GM19328 (cell line): ENCODE results near the gene ABCG8.

Source experiments
- ATAC-seq: cut with Tn5 transposase; IDR thresholded peaks from one replicate; pipeline ENCODE4 v1.9.1; 2021; ENCODE audit warnings: mild to moderate bottlenecking, moderate library complexity; ENCODE audit not compliant: unreplicated experiment

The ABCG8 gene

DNA sequence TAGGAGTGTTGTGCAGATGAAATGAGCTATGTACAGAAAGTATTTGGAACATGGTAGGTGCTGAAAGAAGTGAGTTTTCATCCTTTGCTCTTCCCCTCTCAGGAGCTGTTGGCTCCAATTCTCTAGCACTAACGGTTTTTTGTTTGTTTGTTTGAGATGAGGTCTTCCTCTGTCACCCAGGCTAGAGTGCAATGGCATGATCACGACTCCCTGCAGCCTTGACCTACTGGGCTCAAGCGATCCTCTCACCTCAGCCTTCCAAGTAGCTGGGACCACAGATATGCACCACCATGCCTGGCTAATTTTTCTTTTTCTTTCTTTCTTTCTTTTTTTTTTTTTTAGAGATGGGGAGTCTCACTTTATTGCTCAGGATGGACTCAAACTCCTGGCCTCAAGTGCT, 12.9 kb upstream of the ABCG8 start:
- ATAC-seq, result no peak

DNA sequence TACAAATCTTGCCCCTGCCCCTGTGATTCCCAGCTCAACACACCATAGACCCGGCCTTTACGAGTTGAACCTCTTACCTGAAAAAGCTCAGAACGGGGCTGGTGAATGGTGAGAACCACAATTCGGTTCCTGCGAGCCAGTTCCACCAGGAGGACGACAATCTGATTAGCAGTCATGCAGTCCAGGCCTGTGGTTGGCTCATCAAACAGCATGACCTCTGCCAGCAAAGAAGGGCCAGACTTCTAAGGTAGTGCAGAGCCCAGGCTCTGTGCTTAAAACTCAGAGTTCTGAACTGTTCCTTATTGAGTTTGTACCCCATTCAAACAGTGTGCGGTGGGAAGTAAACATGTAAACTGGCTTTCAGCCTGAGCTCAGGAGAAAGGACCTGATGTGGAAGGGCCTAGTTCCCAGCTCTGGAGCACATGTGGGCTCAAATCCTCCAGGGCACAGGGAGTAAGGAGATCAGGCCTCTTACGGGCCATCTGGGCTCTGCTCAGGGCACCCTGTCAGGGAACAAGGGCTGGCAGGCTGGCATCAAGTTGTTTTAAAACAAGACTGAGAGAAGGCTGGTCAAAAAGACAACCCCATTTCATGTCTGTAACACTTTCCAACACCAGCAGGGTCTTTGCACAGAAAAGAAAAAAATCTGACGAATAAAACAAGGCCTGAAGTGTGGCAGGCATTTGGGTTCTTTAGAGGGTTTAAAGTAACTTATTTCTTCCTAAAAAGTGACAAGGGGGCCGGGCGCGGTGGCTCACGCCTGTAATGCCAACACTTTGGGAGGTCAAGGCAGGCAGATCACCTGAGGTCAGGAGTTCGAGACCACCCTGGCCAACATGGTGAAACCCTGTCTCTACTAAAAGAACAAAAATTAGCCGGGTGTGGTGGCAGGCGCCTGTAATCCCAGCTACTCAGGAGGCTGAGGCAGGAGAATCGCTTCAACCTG, 12.2 kb upstream of the ABCG8 start:
- no peak for ATAC-seq

- ATAC-seq, result no peak
Observed at GRCh38 chr2:43831543-43832294, 7.1 kb upstream of the ABCG8 start.

DNA sequence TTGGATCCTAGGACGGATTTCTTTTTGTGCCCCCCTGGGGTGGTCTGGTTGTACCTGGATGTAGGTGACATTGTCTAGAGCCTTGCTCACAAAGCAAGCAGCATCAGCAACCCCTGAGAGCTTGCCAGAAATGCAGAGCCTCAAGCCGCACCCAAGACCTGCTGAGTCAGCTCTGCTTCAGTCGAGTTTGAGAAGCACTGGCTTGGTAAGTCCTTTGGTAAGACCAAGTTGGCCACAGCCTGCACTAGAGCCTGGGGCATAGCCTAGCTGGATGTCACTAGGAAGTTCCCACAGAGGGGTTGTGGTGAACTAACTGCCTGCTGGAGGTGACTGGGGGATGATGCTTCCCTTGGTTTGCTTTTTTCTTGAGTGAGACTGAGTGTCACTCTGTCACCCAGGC, 6.3 kb upstream of the ABCG8 start:
- ATAC-seq, result no peak

GRCh38 chr2:43837033-43837432, 1.7 kb upstream of the ABCG8 start:
- ATAC-seq, result no peak

DNA sequence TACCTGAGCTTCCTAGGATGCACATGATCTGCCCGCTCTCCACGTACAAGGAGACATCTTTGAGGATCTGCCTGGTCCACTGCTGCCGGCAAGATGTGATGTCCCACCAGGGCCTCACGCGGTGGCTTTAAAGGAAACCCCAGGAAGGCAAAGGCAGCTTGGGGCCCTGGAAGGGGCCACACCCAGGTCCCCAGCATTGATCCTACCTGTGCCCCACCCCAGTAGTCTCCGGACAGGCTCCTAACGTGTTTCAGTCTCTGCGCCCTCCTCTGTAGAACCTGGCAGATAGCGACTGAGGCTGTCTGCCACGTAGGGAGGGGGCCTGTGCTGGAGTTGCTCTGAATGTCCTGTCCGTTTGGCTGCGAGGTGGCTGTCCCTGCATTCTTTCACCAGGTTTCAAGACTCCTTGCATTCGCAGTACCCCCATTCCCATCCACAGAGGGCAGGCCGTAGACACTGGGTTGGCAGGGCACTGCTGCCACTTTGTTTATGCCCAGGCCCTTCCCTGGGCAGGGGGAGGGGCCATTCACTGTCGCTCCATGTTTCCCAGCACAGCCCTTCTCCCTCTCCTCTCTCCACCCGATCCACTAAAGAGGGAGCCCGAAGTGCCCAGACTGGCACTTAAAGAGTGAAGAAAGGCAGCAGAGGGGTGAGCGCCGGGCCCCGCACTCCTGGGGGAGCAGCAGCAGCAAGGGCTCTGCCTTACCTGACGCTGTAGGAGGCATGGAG, 776 bp upstream of the ABCG8 start:
- no peak for ATAC-seq

DNA sequence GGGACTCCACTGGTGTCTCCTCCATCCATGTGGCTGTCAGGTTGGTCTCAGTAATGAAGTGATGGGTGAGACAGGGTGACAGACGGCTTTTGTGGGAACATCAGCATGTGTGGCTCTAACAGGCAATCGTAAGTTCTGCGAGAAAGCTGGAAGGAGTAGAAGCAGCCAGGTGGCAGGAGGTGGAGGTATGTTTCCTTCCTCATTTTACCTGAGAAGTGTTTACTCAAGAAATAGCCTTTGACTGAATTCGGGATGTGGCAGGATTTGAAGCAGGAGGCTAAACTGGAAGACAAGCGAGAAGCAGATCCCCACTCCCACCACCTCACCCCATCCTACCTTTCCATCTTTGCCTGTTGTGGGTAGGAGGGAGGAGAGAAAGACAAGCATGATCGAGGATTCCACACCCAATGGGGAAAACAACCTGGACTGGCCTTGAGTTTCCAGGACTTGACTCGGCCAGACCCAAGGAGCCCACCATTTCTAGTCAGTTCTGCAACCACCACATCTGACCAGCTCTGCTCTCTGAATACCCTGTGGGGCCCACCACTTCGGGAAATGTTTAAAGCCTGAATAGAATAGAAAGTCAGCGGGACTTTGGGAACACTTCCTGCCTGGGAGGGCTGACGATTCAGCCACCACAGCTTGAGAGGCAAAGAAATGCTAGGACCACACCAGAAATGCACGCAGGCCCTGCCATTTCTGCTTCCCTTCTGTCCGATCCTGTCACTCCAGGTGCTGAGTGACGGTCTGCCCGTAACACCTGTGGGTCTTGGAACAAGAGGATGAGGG, 1.2 kb downstream of the ABCG8 start:
- ATAC-seq, result no peak

DNA sequence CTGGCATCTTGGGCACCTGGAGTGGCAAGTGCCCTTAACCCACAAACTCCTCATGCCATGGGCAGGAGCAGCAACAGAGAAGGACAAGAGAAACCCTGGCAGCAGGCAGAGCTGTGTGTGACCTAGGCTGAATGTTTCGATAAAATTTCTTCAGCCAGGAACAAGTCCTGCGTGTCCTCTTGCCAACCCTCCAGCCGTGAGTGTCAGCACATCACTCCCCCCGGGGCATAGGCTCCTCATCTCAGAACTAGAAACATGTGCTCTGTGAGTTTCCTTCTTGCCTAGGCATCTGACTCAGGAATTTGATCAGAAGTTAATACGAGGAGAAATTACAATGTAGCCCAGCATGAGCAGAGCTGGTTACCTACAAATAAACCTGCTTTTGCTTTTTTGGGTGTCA, 2.2 kb downstream of the ABCG8 start:
- ATAC-seq, result no peak

DNA sequence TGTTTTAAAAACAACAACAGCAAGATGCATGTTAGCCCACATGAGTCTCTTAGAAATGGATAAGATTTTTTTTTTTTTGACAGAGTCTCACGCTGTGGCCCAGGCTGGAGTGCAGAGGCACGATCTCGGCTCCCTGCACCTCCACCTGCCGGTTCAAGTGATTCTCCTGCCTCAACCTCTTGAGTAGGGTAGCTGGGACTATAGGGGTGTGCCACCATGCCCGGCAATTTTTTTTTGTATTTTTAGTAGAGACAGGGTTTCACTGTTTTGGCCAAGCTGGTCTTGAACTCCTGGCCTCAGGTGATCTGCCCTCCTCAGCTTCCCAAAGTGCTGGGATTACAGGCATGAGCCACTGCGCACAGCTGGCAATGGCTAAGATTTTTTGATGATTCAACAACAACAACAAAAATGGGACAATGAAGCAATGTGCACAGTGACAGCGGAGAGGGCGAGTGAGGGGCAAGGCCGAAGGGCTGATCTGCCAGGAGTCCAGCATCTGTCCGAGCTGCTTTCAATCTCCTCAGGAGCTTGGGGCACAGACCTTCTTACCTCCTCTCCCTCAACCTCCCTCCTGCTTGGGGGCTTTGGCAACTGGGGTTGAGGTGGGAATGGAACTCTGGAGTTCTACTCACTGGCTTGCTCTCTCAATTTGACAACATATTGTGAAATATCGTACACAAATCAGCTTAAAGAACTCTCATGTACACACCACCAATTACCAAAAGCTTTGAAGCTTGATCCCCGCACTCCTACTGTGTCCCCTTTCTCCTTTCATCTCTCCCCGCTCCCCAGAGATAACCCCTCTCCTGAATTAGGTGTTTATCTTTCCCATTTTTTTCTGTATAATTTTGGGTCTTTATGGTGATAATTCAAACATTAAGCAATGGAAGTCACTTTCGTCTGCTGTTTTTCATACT, 3.4 kb downstream of the ABCG8 start:
- no peak for ATAC-seq

DNA sequence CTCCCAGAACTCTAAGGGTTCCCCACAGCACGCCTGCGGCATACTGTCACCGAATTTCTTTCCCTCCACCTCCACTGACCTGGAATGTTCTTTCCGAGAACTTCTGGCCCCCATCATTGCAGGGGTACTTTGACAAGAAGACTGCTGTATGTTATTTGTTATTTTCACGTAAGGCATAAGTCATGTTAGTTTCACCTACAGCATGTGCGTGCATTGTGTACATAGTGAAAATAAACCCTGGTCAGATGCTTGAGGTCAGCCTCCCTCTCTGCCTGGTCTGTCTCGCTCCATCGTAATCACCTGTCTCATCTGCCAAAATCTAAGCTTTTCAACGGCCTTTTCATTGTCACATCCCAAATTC, 4.1 kb downstream of the ABCG8 start:
- no peak for ATAC-seq

GRCh38 chr2:43845181-43845580, 6.4 kb downstream of the ABCG8 start:
- no peak for ATAC-seq

DNA sequence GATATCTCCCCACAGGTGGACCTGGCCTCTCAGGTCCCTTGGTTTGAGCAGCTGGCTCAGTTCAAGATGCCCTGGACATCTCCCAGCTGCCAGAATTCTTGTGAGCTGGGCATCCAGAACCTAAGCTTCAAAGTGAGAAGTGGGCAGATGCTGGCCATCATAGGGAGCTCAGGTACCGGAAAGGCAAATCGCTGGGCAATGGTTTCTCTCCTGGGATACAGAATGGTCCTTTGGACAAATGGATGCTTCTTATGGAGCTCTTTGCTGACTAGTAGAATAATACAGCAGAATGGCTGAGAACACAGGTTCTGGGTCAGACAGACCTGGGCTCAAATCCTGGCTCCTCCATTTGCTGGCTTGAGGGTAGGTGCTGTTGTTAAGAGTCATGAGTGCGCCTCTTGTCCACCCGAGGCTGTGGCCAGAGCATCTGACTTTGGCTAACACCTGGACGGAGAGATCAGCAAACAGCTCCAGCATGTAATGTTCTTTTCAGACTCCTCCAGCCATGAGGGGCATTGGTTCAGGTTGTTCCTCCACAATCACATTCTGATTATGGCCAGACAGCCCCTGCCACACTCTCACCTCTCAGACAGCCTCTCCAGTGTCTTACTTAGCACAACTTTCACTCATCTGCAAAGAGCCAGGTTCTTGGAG, 7.5 kb downstream of the ABCG8 start:
- ATAC-seq, result no peak

- no peak for ATAC-seq
Observed at GRCh38 chr2:43848214-43848613, 9.4 kb downstream of the ABCG8 start.

- ATAC-seq, result no peak
Observed at GRCh38 chr2:43851011-43851980, 12.5 kb downstream of the ABCG8 start.

- ATAC-seq, result no peak
Observed at GRCh38 chr2:43852196-43852730, 13.5 kb downstream of the ABCG8 start.

GRCh38 chr2:43853141-43854081, 14.6 kb downstream of the ABCG8 start:
- ATAC-seq, result no peak

DNA sequence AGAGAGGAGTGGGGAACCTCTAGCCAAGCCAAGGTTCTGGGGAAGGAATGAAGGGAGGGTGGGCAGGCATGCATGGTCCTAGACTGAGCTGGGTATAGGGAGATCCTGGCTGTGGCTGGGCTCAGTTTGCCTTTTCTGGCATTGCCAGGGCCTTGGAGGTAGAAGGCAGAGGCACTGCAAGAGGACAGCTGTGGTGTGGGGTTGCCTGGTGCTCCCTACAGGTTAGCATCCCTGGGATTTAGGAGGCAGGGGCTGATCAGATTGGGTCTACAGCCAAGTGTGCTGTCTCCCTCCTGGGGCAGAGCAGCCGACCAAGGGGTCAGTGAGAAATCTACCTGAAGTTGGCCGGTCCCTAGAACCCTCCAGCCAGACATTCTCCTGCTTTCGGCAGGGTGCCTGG, 15.9 kb downstream of the ABCG8 start:
- ATAC-seq, result no peak
